Superior temporal gyrus (tissue), 1 donor: ENCODE measurements around the gene GSC2.
A peak's percentile ranks its signal among the peaks of the same experiment; 100 is the strongest.

Experiments
- DNase-seq: peaks from one replicate; pipeline ENCODE4 v3.0.0-alpha.2; 2016; ENCODE audit errors: extremely low spot score

GSC2 gene

GRCh38 chr22:19119949-19120348 is 30.1 kb downstream of the GSC2 start:
- no peak for DNase-seq

GRCh38 chr22:19118329-19118880 is 31.7 kb downstream of the GSC2 start:
- no peak for DNase-seq

GRCh38 chr22:19117111-19117512 is 33.0 kb downstream of the GSC2 start:
- DNase-seq, result no peak

GRCh38 chr22:19115628-19116027 is 34.5 kb downstream of the GSC2 start:
- peak; percentile 43 for DNase-seq

- DNase-seq, result no peak
These were observed 35.0 kb downstream of the GSC2 start for GRCh38 chr22:19114984-19115552.

GRCh38 chr22:19113429-19113828 is 36.7 kb downstream of the GSC2 start:
- DNase-seq, result no peak

GRCh38 chr22:19111584-19111983 is 38.5 kb downstream of the GSC2 start:
- DNase-seq, result no peak

- DNase-seq, result no peak
These were observed 39.0 kb downstream of the GSC2 start for GRCh38 chr22:19111140-19111539.

- DNase-seq, result no peak
These were observed 39.4 kb downstream of the GSC2 start for GRCh38 chr22:19110646-19111045.

GRCh38 chr22:19110064-19110458 is 40.0 kb downstream of the GSC2 start:
- DNase-seq, result no peak

- DNase-seq, result peak; percentile 32
These were observed 40.7 kb downstream of the GSC2 start for GRCh38 chr22:19109198-19110063.

GRCh38 chr22:19108807-19109197 is 41.3 kb downstream of the GSC2 start:
- no peak for DNase-seq

GRCh38 chr22:19107730-19108074 is 42.4 kb downstream of the GSC2 start:
- no peak for DNase-seq

- DNase-seq, result no peak
These were observed 43.0 kb downstream of the GSC2 start for GRCh38 chr22:19106886-19107729.

GRCh38 chr22:19105867-19106802 is 44.0 kb downstream of the GSC2 start:
- no peak for DNase-seq

GRCh38 chr22:19105456-19105855 is 44.6 kb downstream of the GSC2 start:
- no peak for DNase-seq

GRCh38 chr22:19103880-19104821 is 45.9 kb downstream of the GSC2 start:
- peak; percentile 57 for DNase-seq

GRCh38 chr22:19098157-19098556 is 51.9 kb downstream of the GSC2 start:
- DNase-seq, result no peak

- no peak for DNase-seq
These were observed 52.6 kb downstream of the GSC2 start for GRCh38 chr22:19097518-19097917.
